ENCODE measurements around the gene GPR15.

GPR15 gene

GRCh38 chr3:98531622-98532274, at the start of gene GPR15:
TSS of gene GPR15 (plus strand) at chr3:98531978. CDS start at chr3:98532034, 56 bp downstream.
- DNase-seq: no peak

DNA sequence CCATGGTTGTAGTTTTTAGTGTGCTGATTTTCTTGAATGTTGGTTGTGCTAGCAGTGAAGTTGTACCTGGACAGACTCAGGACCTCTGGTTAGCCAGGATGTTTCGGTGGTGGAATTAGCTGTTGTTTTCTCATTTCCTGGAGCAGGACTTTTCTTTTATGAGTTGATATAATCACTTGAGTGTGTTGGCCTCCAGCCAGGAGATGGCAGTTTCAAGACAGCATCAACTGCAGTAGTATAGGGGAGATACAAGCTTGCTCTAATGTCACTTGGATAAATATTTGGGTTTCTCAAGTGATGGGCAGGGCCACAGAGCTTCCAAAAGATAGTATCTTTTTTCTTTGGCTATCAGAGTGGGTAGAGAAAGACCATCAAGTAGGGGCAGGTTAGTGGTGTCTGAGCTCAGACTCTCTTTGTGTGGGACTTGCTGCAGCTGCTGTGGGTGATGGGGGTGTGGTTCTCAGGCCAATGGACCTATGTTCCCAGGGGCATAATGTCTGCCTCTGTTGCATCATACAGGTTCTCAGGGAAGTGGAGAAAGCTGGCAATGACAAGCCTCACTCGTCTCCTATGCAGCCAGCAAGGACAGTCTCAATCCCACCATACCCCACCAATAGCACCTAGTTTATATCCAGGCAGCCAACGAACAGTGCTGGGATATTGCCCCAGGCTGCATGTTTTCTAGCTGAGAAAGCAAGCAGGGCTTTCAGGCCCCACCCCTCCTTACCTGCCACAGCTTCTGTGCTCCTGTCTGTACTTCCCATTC, 48.9 kb upstream of the GPR15 start:
- no peak for DNase-seq

- no peak for DNase-seq
Measured at GRCh38 chr3:98483626-98484025, 48.2 kb upstream of the GPR15 start.

GRCh38 chr3:98497381-98497780, 34.4 kb upstream of the GPR15 start, which contains the start of gene OR5K2:
TSS of gene OR5K2 (plus strand) at chr3:98497681. CDS start at chr3:98497681, 0 bp downstream.
- no peak for DNase-seq

DNA sequence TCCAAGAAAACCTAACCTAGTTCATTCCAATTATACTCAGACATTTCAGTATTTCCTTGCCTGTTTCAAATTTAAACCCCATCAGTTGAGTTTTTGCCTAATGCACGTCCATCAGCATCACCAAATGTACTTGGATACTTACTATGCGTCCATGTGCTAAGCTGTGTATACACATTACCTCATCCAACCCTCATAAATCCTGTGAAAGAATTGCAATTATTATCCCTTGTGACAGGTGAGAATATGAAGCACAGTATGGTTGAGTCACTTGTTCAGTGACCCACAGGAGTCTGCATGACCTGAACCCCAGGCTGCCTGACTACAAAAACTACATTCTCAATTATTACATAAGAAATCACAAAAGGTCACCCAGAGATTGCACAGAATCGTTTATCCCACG, 31.8 kb upstream of the GPR15 start:
- no peak for DNase-seq

DNA sequence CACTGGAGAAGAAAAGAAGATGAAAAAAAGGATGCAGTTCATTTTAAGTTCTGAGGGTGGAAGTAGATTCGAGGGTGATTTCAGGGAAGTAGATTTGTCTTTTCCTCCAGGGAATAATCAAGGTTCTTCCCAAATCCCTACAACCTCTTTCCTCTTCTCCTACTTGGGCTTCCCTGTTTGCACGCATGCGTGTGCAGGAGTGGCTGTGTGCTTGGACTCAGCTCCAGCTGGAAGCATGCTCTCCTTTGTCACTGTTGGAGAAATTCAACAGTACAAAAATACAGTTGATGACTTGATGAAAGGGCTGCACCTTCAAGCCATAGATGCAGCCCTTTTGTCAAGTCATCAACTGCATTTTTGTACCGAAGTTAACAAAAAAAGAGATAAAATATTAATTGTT, 30.5 kb upstream of the GPR15 start:
- no peak for DNase-seq

- DNase-seq: no peak
Measured at GRCh38 chr3:98501863-98502576, 29.8 kb upstream of the GPR15 start.

DNA sequence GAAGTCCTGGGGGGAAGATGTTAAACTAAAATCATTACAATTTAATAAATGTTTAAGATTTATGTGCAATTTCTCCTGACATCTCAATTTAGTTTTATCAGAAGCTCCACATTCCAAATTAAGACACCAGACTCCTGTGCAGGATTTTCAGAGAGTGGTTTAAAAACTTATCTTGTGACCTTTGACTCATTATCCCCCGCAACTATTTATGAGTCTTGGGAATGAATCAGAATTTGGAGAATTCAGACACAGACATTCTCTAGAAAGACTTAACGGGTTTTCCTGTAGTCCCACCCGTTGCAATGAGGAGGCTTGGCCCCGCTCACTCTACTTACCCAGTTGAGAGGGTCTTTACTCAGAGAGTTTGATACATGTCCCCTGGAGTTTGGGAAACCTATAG, 27.2 kb upstream of the GPR15 start:
- no peak for DNase-seq

- no peak for DNase-seq
Measured at GRCh38 chr3:98508582-98508981, 23.2 kb upstream of the GPR15 start.

DNA sequence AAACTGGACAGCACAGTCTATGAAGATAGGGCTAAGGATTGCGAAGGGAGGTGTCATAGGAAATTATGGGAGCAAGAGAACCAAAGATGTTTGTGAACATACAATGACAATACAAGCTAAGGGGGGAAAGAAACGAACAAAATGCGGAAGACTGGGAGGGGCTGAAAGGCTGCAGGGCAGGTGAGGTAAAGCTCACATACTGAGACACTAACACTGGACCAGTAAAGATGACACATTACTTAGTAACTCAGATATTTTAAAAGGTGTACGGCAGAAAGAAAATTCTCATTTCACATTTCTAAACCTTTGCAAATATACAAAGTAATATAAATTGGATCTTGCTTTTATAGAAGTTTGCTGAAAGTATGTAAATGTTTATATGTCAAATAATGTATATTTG, 19.2 kb upstream of the GPR15 start:
- no peak for DNase-seq

DNA sequence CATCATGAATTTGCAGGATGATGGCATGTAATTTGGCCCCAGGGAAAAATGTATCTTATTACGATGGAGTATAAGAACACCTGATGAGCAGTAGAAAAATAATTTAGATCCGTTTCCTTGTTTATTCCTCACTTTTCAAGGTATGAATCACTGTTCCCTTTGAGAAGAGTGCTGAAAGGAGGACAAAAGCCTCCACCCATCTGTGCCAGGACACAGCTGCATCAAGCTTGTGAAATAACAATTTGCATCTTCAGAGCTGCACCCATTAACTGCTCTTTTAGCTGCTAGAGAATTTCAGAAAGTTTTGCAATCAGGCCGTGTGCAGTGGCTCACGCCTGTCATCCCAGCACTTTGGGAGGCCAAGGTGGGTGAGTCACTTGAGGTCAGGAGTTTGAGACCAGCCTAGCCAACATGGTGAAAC, 18.7 kb upstream of the GPR15 start:
- no peak for DNase-seq

DNA sequence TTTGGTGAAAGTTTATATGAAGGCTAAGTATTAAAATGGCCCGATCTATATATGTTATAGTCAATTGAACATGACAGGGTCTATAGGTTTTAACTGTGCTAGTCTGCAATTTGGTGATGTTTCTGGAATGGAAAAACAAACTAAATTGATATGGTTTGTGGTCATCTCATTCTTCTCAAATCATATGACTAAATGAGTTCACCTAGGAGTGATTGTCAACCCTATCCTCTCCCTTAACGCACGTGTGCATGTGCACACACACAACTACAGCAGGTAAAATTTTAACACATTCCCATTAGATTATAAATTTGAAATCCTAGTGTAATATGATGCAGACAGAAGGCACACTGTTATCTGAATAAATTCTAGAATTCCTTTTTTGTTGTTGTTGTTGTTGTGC, 18.0 kb upstream of the GPR15 start:
- DNase-seq: no peak

DNA sequence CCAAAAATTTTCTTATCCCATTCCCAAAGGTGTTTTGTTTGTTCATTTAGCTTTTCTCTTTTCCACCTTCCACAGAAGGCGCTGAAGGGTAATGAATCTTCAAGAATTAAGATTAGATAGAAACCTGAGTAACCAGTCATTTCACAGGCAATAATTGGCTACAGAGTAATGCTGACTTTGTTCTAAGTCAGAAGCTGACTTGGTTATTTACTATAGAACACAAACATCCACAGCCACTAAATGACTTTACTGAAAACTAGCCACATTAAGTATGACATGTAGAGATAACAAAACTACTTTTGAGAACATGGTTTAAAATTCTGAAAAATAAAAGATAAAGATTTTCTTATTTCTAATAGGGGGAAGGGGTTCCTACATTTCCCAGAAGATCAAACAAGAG, 16.8 kb upstream of the GPR15 start:
- no peak for DNase-seq

- no peak for DNase-seq
Measured at GRCh38 chr3:98518816-98519215, 13.0 kb upstream of the GPR15 start.

GRCh38 chr3:98519351-98519750, 12.4 kb upstream of the GPR15 start:
- no peak for DNase-seq

DNA sequence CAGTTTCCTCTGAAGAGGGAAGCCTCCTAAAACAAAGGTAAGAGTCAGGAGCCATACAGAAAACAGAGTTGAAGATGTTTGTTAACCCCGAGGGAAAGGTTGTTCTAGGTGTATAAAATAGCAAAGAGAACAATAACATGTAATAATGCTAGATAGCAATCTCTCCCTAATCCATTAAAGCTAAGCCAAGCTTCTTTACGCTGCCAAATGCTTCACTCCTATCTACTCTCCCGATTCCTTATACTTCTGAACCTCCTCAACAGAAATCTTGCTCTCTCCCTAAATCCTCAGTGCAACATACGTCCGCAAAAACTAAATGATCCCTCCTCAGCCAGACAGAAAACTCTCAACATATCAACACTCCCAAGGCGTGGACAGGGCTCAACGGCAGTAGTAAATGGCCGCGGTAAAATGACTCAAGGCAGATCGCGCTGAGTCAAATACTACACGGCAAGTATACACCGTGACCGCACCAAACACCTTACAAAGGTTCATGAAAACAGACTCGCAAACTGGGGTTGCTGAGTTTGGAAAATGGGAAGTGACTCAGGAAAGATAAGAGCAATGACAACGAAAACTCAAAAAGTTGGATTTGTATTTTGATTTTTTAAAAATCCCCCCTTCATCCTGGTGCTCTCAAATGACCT, 9.8 kb upstream of the GPR15 start:
- DNase-seq: no peak

DNA sequence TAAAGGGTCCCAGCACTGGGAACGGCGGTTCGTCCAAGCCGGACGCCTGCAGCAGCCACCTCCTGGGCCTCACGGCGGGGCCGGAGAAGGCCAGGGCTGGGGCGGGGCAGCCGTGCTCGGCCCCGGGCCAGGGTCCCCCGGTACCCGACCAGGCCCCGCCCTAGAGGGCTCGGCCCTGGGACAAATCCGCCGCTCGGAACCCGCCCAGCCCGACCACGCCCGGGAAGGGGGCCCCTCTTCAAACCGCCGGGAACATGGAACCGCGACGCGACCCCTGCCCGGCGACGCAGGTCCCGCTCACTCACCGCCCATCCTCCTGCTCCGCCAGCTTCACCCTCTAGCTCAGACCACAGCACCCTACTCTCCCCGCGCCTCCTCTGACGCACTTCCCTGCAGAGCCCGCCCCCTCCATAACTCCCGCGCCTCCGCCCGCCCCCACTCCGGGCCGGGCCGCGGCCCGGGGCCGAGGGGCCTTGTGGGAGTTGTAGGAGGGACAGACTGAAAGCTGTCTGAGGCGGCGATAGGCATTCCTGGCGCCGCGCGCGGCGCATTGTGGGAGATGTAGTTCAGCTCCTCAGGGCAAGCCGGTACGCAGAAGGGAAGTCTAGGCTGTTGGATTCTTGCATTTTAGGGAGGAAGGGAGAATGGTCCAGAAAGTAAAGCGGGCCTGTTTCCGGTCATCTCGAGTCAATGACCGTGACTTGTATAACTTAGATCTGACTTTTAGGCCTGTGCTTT, 9.1 kb upstream of the GPR15 start, which contains the start of gene CLDND1:
CLDND1 (minus strand) TSS at position 359 of the 738 bp plus-strand sequence. CDS start 1,478 bp downstream, outside the sequence.
- DNase-seq: peak; percentile 95

GRCh38 chr3:98525494-98525893, 6.3 kb upstream of the GPR15 start:
- no peak for DNase-seq

GRCh38 chr3:98528474-98529346, 3.1 kb upstream of the GPR15 start:
- no peak for DNase-seq

GRCh38 chr3:98529856-98530459, 1.8 kb upstream of the GPR15 start:
- DNase-seq: no peak

- no peak for DNase-seq
Measured at GRCh38 chr3:98530676-98531075, 1.1 kb upstream of the GPR15 start.

Measured in DMS153 (cell line).